PFSK-1 (cell line): Measurements from ENCODE around the gene RAD51B.

Experiments used
- FOXP2 ChIP-seq: optimal IDR thresholded peaks from 2 replicates; pipeline ENCODE3; 2011; ENCODE audit warnings: borderline replicate concordance, control low read depth, inconsistent platforms; ENCODE audit not compliant: insufficient read depth; ENCODE audit errors: extremely low read length, extremely low read depth
- POLR2AphosphoS5 ChIP-seq: IDR thresholded peaks from 2 replicates; pipeline ENCODE4 v1.6.1; 2012; ENCODE audit warnings: low read depth, mild to moderate bottlenecking, control low read depth, low read length, moderate library complexity
- SIN3A ChIP-seq: IDR thresholded peaks from 2 replicates; pipeline ENCODE4 v1.6.1; 2012; ENCODE audit warnings: mild to moderate bottlenecking, low read length, moderate library complexity, borderline replicate concordance; ENCODE audit not compliant: insufficient read depth
- TAF1 ChIP-seq: IDR thresholded peaks from 2 replicates; pipeline ENCODE4 v1.6.1; 2012; ENCODE audit warnings: low read length, control low read depth, borderline replicate concordance; ENCODE audit not compliant: insufficient read depth
- TF ChIP-seq, protein P1 (sequence below), 2 experiments: IDR thresholded peaks; 2 replicates each; pipeline versions ENCODE4 v1.6.1 to v1.8.0; 2011 to 2012; ENCODE audit warnings: low read depth in 2 of 2, low read length in 2 of 2, control low read depth in 1 of 2, inconsistent platforms in 1 of 2, mild to moderate bottlenecking in 1 of 2, moderate library complexity in 1 of 2; ENCODE audit not compliant: insufficient read depth in 1 of 2

The RAD51B gene

DNA sequence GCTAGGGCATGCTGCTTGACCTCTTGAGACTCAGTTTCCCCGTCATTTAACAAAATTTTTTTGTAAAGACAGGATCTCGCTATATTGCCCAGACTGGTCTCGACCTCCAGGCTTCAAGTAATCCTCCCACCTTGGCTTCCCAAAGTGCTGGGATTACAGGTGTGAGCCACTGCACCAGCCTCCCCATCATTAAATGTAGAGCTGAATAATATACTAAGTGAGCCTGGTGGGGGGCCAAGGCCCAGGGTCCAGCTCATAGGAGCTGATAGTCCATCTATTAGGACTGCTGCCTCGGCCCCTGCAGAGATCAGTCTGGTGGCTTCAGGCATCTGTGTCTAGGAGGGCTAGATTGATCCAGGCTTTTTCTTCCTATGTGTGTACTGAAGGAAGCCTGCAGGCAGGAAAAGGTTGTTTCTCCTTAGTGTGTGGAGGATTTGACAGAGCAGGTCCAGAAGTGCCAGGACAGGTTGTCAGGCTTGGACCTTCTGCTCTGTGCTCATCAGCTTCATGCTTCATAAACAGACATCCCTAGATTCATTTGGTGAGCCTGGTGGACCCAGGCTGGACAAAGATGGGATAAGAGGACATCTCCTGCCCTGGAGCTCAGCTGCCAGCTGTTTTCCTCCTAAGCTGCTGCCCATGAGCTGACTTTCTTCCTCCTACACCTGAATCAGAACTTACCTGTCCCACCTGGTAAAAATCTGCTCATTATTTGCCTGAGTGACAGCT is 837.9 kb downstream of the RAD51B start:
- no peak for TF ChIP-seq TAF1
- TF ChIP-seq, protein P1, sequence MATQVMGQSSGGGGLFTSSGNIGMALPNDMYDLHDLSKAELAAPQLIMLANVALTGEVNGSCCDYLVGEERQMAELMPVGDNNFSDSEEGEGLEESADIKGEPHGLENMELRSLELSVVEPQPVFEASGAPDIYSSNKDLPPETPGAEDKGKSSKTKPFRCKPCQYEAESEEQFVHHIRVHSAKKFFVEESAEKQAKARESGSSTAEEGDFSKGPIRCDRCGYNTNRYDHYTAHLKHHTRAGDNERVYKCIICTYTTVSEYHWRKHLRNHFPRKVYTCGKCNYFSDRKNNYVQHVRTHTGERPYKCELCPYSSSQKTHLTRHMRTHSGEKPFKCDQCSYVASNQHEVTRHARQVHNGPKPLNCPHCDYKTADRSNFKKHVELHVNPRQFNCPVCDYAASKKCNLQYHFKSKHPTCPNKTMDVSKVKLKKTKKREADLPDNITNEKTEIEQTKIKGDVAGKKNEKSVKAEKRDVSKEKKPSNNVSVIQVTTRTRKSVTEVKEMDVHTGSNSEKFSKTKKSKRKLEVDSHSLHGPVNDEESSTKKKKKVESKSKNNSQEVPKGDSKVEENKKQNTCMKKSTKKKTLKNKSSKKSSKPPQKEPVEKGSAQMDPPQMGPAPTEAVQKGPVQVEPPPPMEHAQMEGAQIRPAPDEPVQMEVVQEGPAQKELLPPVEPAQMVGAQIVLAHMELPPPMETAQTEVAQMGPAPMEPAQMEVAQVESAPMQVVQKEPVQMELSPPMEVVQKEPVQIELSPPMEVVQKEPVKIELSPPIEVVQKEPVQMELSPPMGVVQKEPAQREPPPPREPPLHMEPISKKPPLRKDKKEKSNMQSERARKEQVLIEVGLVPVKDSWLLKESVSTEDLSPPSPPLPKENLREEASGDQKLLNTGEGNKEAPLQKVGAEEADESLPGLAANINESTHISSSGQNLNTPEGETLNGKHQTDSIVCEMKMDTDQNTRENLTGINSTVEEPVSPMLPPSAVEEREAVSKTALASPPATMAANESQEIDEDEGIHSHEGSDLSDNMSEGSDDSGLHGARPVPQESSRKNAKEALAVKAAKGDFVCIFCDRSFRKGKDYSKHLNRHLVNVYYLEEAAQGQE (IDR thresholded peaks at IDR 0.05; ENCODE audit: insufficient read depth in 1 of 2, low read depth in 2 of 2, low read length in 2 of 2), result no peak
- TF ChIP-seq POLR2AphosphoS5, result no peak
- TF ChIP-seq SIN3A, result no peak
- no peak for TF ChIP-seq FOXP2

DNA sequence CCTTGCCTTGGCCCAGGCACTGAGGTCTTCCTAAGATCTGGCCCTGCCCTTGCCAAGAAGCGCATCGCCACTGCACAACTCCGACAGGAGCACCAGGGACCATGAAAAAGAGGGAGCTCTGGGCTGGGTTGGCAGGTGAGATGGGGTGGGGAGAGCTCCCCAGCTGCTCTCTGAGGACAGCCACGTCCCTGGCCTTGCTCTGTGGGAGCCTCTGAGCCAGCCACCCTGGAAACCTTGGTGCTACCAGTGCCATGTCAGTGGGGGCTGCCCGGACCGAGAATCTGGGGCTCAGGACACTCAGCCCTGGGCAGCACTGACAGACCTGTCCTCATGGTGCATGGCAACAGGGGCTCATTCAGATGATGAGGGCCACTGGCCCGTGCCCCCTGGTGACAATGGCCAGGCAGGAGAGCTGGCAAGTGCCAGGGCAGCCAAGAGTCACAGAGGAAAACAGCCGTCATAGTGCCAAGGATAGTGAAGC is 838.5 kb downstream of the RAD51B start:
- TF ChIP-seq TAF1 (no peak), SIN3A (no peak), FOXP2 (no peak), POLR2AphosphoS5 (no peak)
- TF ChIP-seq, protein P1 (IDR thresholded peaks at IDR 0.05; ENCODE audit: insufficient read depth in 1 of 2, low read depth in 2 of 2, low read length in 2 of 2), result no peak

DNA sequence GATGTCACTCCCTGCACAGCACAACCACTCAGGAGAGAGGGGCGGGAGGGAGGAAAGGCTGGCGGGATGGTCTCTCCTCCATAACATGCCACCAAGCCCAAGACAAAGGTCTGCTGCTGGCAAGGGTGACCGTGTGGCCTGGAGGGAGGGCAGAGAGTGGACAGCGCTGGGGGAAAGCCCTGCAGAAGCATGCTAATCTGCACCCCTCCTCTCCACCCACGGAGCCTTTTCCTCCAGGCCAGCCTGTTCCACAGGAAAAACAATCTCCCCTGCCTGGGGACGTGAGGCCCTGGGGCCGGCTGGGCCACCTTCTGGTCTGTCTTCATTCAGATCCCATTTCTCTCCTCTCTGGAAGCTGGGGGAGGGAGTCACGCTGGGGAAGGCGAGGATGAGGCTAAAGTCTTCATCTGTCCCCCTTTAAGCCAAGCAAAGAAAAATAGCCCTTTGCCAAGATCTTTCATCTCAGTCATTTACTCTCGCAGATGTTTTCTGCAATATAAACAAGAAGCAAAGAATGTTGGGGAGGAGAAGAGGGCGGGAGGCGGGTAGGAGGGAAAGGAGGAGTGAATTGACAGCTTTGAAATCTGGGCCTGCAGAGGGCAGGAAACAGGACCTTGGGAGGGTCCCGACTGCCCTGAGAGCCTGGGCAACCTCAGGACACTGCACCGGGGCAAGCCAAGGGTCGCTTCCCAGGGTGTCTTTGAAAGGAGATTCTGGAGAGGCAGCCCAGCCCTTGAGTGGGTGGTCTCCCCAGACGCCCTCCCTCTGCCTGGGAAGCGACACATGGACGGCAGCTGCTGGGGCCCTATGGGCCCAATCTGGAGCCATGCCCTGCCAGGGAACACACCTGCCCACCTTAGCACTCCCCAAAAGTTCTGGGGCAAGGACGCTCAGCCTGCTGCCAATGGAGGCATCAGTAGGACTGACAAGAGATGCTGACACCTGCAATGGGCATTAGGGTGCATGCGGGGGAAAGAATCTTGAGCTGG is 839.7 kb downstream of the RAD51B start:
- TF ChIP-seq POLR2AphosphoS5 (no peak), TAF1 (no peak), FOXP2 (no peak), SIN3A (no peak)
- TF ChIP-seq, protein P1 (IDR thresholded peaks at IDR 0.05; ENCODE audit: insufficient read depth in 1 of 2, low read depth in 2 of 2, low read length in 2 of 2), result no peak

DNA sequence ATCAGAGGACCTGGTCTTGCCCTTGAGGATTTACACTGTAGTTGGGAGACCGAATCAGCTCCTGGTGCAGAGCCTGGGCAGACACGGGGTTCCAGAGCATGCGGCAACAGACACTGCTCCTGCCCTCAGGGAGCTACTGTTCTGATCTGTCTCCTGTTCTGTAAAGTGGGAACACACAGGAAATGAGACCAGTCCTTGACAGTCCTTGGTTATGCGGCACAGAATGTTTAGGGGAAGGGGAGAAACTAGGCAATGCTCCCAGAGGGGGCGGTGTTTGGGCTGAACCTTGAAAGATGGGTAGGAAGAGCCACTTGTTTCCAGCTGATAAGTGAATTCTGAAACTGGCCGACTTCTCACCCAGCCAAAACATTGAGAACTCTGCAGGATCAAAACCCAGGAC is 840.9 kb downstream of the RAD51B start:
- TF ChIP-seq, protein P1 (IDR thresholded peaks at IDR 0.05; ENCODE audit: insufficient read depth in 1 of 2, low read depth in 2 of 2, low read length in 2 of 2), result no peak
- TF ChIP-seq SIN3A, result no peak
